HG02884 (cell line): Measurements from ENCODE around the gene ACP5.

ENCODE experiments used
- ATAC-seq: cut with Tn5 transposase; IDR thresholded peaks from one replicate; pipeline ENCODE4 v1.9.1; 2021; ENCODE audit warnings: mild to moderate bottlenecking, moderate library complexity; ENCODE audit not compliant: unreplicated experiment

The ACP5 gene

DNA sequence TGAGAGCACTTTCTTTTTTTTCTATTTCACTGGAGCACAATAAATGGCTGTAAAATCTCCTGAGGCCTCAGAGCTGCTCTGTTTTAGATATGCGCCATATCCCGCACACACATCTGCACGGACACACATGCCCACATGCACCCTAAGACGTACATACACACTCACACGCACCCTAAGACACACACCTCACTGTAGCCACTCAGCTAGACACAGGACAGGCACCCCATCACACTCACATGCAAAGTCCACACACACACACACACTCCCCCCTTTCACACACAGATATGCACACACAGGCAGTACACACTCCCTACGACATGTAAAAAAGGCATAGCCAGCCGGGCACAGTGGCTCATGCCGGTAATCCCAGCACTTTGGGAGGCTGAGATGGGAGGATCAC, 27.2 kb downstream of the ACP5 start:
- ATAC-seq = no peak

DNA sequence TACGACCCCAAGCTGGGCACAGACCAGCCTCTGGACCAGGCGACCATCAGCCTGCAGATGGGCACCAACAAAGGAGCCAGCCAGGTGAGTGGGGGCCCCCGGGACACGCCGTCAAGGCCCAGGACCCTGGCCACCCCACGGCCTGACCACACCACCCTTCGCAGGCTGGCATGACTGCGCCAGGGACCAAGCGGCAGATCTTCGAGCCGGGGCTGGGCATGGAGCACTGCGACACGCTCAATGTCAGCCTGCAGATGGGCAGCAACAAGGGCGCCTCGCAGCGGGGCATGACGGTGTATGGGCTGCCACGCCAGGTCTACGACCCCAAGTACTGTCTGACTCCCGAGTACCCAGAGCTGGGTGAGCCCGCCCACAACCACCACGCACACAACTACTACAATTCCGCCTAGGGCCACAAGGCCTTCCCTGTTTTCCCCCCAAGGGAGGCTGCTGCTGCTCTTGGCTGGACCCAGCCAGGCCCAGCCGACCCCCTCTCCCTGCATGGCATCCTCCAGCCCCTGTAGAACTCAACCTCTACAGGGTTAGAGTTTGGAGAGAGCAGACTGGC, 28.0 kb downstream of the ACP5 start:
- no peak for ATAC-seq

DNA sequence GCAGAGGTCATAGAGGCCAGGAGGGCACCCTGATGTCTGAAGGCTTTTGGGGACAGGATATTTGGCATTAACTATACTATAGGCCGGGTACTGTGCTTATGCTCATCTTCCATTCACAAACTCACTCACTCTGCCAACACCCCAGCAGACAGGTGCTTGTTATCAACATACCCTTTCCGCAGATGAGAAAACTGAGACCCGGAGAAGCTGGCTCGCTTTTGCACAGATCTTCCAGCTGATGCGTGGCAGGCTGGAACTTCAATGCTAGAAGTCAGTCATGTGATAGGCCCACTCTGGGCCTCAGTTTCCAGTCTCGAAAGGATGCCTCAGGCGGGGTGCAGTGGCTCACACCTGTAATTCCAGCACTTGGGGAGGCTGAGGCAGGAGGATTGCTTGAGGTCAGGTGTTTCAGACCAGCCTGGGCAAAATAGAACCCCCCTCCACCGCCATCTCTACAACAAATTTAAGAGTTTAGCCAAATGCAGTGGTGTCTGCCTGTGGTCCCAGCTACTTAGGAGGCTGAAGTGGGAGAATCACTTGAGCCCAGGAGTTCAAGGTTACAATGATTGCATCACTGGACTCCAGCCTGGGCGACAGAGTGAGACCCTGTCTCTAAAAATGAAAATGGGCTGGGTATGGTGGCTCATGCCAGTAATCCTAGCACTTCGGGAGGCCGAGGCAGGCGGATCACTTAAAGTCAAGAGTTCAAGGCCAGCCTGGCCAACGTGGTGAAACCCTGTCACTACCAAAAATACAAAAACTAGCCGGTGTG, 29.3 kb downstream of the ACP5 start:
- ATAC-seq = no peak

DNA sequence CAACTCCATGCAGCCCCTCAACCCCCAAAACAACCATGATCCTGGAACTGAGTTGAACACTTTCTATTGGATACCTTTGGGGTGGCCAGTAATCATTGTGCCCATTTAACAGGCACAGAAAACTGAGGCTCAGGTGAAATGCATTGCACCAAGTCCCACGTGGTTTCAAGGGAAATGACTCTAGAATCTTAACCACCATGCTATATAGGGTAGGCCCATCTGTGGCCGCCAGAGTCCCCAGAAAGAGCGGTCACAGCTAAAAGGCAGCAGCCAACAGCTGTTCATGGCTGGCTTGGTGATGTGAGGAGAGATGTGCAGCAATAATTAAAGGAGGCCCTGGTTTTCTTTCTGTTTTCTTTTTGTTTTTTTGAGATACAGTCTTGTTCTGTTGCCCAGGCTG, 36.2 kb downstream of the ACP5 start:
- ATAC-seq = no peak

DNA sequence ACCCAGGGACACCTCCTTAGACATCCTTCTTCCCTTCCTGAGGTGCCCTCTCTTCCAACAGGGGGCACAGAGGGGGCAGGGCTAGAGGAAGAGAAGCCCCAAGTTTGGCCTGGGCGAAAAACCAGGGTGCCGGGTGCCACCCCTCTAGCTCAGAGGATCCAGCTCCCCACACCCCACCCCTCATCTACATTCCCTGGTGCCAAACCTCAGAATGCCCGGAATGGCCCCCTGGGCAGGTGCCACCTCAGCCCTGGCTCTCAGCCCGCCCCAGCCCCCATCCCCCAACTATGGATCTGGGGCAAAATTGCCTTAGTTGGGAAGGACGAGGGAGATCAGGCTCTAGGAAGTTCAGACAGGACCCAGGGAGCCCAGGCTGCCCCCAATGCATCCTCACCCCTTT, 36.8 kb downstream of the ACP5 start:
- no peak for ATAC-seq

DNA sequence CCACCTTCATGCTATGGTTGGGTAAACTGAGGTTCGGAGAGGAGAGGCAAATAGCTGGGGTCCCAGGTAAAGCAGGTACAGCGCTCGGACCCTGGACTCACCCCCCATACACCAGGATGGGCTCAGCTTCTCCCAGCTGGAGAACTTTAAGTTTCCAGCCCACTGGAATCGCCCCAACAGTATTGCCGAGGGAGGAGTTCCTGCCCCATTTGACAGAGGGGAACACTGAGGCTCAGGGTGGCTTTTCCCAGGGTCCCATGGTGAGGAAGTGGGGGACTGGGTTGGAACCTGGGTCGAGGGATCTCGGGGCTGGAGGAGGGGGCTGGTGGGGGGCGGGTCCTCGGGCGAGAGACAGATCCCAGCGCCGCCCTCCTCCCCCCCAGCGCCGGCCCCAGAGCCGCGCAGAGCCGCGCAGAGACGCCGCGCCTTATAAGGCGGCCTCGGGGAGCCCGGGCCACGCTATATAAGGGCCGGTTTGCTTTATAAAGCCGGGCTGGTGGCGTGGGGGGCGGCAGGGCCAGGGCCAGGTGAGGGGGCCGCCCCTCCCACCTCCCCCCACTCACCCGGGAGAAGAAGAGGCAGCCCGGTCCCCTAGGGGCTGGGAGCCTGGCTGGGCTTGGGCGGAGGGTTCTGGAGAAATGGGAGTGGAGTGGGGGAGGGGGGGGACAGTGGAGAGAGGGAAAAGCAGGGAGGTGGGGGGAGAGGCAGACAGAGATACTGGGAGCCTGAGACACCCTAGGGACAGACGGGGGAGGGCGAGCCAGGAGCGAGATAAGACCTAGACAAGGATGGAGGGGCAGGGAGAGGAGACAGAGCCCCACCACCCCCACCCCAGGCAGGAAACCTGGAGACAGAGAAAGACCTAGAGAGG, 37.7 kb downstream of the ACP5 start:
- ATAC-seq = no peak

DNA sequence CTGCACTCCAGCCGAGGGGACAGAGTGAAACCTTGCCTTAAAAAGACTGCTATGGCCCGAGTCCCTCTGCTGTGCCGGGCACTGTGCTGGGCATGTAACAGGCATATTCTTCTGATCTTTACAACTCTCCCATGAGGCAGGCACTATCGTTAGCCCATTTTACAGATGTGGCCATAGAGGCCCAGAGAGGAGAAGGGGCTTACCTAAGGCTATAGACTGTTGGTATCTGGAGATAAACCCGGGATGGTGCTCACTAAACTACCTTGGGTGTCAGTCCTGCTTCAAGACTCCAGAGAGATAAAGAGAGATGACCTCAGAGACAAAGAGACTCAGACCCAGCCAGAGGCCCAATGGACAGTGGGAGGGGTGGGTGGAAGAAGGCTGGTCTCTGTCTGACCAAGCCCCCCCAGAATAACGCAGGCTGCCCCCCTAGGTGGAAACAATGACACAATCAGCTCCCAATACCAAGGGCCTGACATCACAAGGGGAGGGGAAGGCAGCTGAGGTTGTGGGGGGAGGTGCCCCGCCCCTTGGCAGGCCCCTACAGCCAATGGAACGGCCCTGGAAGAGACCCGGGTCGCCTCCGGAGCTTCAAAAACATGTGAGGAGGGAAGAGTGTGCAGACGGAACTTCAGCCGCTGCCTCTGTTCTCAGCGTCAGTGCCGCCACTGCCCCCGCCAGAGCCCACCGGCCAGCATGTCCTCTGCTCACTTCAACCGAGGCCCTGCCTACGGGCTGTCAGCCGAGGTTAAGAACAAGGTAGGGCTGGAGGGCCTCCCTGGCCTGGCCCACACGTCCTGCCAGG, 39.0 kb downstream of the ACP5 start, which contains the start of gene CNN1:
TSS of gene CNN1 (plus strand) at position 620 of the 805 bp plus-strand sequence. CDS start at position 697, 77 bp downstream.
- no peak for ATAC-seq

DNA sequence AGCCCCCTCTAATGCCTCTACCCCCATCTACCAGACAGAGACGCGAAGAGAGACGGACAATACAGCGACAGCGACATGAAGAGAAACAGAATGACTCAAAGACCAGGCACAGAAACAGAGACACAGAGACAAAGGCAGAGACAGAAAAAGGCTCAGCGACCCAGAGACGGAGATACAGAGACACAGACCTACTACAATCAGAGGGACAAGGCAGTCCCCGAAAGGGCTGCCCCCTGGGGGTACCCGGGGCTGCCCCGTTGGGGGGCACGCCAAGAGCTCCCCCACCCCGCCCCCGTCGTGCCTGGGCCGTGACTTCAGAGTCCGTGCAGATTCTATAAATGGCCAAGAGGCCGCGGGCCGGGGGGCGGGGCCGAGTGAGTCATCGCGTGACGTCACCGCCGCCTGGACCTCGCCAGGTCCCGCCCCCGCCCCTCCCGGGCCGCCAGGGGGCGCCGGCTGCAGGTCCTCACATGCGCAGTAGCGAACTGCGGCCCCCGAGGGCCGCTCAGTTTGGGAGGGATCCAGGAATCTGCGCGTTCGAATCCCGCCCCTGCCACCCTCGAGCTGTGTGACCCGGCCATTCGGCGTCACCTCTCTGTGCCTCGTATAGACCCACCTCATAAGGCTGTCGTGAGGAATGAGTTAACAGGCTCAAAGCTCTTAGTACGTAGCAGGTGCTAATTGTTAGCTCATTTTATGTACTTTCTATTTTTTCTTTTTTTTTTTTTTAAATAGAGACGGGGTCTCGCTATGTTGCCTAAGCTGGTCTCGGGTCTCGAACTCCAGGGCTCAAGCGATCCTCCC, 41.5 kb downstream of the ACP5 start:
- no peak for ATAC-seq

DNA sequence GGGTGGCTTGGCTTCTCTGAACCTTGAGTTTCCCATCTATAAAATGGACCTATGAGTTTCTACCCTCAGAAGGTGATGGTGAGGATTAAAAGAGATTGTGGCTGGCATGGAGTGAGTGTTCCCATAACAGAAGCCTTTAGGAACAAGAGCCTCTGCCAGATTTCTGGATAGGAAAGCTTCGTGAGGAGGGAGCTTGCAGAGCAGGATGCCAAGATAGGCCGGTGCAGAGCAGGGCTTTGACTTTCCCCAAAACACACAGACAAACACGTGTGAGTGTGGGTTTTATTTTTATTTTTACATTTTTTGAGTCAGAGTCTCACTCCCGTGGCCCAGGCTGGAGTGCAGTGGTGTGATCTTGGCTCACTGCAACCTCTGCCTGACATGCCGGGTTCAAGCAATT, 42.5 kb downstream of the ACP5 start:
- ATAC-seq = no peak

DNA sequence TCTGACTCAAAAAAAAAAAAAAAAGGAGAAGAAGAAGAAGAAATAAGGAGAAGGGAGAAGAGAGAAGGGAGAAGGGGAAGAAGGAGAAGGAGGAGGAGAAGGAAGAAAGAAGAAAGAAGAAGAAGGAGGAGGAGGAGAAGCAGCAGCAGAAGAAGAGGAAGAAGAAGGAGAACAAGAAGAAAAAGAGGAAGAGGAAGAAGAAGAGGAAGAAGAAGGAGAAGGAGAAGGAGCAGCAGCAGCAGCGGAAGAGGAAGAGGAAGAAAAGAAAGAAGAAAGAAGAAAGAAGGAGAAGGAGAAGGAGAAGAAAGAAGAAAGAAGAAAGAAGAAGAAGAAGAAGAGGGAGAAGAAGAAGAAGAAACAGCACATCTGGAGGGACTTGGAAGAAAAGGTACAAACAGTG, 42.9 kb downstream of the ACP5 start:
- no peak for ATAC-seq

DNA sequence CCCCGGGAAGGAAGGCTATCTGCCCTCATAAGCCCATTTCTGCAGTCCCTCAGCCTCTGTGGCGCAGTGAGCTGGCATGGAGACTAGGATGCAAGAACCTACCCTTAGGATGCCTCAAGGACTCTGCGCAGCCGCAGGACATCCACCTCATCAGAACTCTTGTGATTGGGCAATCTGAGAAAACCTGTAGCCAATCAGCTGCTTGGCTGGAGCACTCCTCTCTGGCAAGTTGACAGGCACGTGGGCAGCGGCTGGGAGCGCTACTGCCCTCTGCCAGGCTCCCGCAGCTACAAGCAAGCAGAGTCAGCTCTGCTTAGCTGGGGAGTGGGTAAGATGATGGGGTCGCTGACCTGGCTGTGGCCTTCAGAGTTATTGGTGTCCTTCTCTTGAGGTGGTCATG, 47.0 kb downstream of the ACP5 start:
- no peak for ATAC-seq

DNA sequence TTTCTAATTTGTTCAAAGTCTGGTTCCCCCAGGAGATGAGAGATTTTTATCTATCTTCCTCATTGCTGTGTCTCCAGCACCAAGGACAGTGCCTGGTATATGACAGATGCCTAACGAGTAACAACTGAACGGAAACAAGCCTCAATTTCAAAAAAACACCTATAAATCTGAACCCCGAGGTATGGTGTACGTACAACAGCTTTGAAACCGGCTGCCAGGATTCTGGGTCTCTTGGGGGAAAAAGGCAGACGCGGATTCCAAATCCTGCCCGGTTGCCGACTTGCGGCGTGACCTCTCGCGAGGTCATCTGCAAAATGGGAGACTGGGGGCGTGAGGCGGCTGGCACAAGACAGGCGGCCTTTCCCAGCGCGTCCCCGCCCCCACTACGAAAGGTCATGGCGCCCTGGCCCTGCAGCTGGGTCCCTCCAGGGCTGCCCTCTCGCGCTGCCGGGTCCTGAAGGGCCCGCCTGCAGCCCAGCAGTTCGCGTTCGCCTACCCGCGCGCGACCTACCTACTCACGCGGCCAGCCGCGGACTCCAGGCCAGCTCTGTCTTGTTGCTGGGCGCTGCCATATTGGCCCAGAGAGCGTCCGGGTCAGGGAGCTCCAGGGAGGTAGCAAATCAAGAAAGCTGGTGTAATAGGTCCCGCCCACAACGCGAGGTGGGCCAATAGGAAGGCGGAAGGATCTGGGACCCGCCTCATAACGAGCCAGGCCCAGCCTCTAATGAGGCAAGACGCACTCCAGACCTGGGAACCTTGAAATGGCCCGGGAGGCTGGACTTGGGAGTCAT, 48.7 kb downstream of the ACP5 start, which contains the start of gene ECSIT:
TSS of gene ECSIT (minus strand) at position 584 of the 791 bp plus-strand sequence. CDS start 9,964 bp downstream, outside the sequence.
- peak; percentile 93 for ATAC-seq
